PC-3 (cell line): Measurements from ENCODE around the gene PLEKHM3. TPM values are rescaled to one million over a fixed set of nuclear protein-coding genes. Genes with fewer than 3 reads are reported as not detected.
A peak's percentile ranks its signal among the peaks of the same experiment; 100 is the strongest.

Experiments
- ATAC-seq: fragments of 200-7000 bp; cut with Tn5 transposase; 2 replicates; pipeline ENCODE4 v1.9.1; 2020; ENCODE audit warnings: mild to moderate bottlenecking, moderate library complexity
- BruUV-seq: library from RNA; stranded (reverse); fragments of 400-500 nt; replicated peaks from 2 replicates; lab custom pipeline; 2021; lab: Mats Ljungman, UMichigan
- CTCF ChIA-PET: fragments of 300-600 bp; sonication (Branson Sonifier 250); formaldehyde crosslinking; loops from one replicate; lab custom pipeline; 2022; ENCODE audit warnings: antibody characterized with exemption; lab: Charles Lee
- POLR2A ChIA-PET: fragments of 300-600 bp; sonication (Branson Sonifier 250); formaldehyde crosslinking; loops from one replicate; lab custom pipeline; 2022; ENCODE audit warnings: antibody characterized with exemption; ENCODE audit not compliant: unreplicated experiment; lab: Charles Lee
- DNase-seq: peaks from one replicate; pipeline ENCODE4 v3.0.0-alpha.2; 2015
- H2AFZ ChIP-seq: fragments of 300-600 bp; sonication (generic); 2 replicates; pipeline ENCODE4 v1.6.0; 2016; ENCODE audit warnings: antibody characterized with exemption, low read length
- H3F3A ChIP-seq: fragments of 300-600 bp; sonication (generic); one replicate; pipeline ENCODE4 v1.6.0; 2017; ENCODE audit warnings: antibody characterized with exemption, low read length, control low read depth, mild to moderate bottlenecking; ENCODE audit not compliant: unreplicated experiment
- H3K27ac ChIP-seq: fragments of 300-600 bp; sonication (generic); 2 replicates; pipeline ENCODE4 v1.5.1; 2016; ENCODE audit warnings: mild to moderate bottlenecking, low read length
- H3K27me3 ChIP-seq: fragments of 300-600 bp; sonication (generic); 2 replicates; pipeline ENCODE4 v1.6.1; 2016; ENCODE audit warnings: low read length, mixed read lengths
- H3K36me3 ChIP-seq: fragments of 300-600 bp; sonication (generic); 2 replicates; pipeline ENCODE4 v1.6.1; 2016; ENCODE audit warnings: low read depth, mixed run types, low read length, mixed read lengths
- H3K4me1 ChIP-seq: fragments of 300-600 bp; sonication (generic); 2 replicates; pipeline ENCODE4 v1.5.1; 2016; ENCODE audit warnings: low read length; ENCODE audit not compliant: insufficient read depth
- H3K4me2 ChIP-seq: fragments of 300-600 bp; sonication (generic); 2 replicates; pipeline ENCODE4 v1.6.0; 2016; ENCODE audit warnings: low read length
- H3K4me3 ChIP-seq: fragments of 300-600 bp; sonication (generic); 2 replicates; pipeline ENCODE4 v1.5.1; 2016; ENCODE audit warnings: mild to moderate bottlenecking, low read length, mixed read lengths
- H3K79me2 ChIP-seq: fragments of 300-600 bp; sonication (generic); 2 replicates; pipeline ENCODE4 v1.6.1; 2017; ENCODE audit warnings: low read length, mixed read lengths
- H3K9ac ChIP-seq: fragments of 300-600 bp; sonication (generic); 2 replicates; pipeline ENCODE4 v1.6.0; 2016; ENCODE audit warnings: mild to moderate bottlenecking, low read length
- H3K9me2 ChIP-seq: fragments of 300-600 bp; sonication (generic); replicated peaks from 2 replicates; pipeline ENCODE4 v1.6.1; 2016; ENCODE audit warnings: mixed run types, low read length, mixed read lengths
- H3K9me3 ChIP-seq: fragments of 300-600 bp; sonication (generic); 2 replicates; pipeline ENCODE4 v1.6.1; 2016; ENCODE audit warnings: low read length, mixed read lengths
- H4K20me1 ChIP-seq: fragments of 300-600 bp; sonication (generic); 2 replicates; pipeline ENCODE4 v1.6.1; 2016; ENCODE audit warnings: low read length, mixed read lengths
- EZH2 ChIP-seq: fragments of 300-600 bp; sonication (generic); IDR thresholded peaks from one replicate; pipeline ENCODE4 v1.6.1; 2017; ENCODE audit warnings: antibody characterized with exemption, mild to moderate bottlenecking, low read length; ENCODE audit not compliant: unreplicated experiment
- EZH2phosphoT487 ChIP-seq: fragments of 300-600 bp; sonication (generic); IDR thresholded peaks from 2 replicates; pipeline ENCODE4 v1.6.1; 2018; ENCODE audit warnings: mild to moderate bottlenecking, antibody characterized with exemption, low read length, borderline replicate concordance
- intact Hi-C: fragments of 100-400 bp; cut with micrococcal nuclease; formaldehyde crosslinking; loops from 2 replicates; pipeline ENCODE4 v1.9.0; 2023
- total RNA-seq: library from RNA; depleted of rRNA; stranded (reverse); fragments of >200 nt; gene quantifications from 2 replicates; pipeline ENCODE4 v1.2.3, GENCODE V29; 2014
- TF ChIP-seq, protein P1 (sequence below): fragments of 300-600 bp; sonication (generic); conservative IDR thresholded peaks from 2 replicates; pipeline ENCODE4 v1.5.1; 2017; ENCODE audit warnings: antibody characterized with exemption, low read depth, mild to moderate bottlenecking, low read length

The PLEKHM3 gene
- total RNA-seq, 1 experiment from 2014 or later, result 5.9 TPM

DNA sequence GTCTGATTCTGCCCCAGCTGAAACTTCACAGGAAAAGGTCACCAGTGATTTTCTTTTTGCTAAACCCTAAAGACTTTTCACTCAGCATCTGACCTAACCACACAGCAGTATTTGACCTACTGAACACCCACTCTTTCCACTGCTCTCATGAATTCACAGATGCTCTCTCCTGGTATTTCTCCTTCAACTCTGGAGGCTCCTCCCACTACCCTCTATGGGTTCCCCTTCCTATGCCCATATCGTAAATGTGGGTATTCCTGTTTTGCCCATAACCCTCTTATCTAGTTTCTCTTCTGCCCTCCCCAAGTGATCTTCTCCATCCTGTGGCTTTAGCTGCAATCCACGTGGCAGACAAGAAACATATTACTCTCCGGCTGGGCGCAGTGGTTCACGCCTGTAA, 7.6 kb downstream of the PLEKHM3 start:
- H3K4me2 ChIP-seq, result no peak overlapping the region
- no peak for TF ChIP-seq EZH2
- TF ChIP-seq EZH2phosphoT487, result no peak
- TF ChIP-seq, protein P1, sequence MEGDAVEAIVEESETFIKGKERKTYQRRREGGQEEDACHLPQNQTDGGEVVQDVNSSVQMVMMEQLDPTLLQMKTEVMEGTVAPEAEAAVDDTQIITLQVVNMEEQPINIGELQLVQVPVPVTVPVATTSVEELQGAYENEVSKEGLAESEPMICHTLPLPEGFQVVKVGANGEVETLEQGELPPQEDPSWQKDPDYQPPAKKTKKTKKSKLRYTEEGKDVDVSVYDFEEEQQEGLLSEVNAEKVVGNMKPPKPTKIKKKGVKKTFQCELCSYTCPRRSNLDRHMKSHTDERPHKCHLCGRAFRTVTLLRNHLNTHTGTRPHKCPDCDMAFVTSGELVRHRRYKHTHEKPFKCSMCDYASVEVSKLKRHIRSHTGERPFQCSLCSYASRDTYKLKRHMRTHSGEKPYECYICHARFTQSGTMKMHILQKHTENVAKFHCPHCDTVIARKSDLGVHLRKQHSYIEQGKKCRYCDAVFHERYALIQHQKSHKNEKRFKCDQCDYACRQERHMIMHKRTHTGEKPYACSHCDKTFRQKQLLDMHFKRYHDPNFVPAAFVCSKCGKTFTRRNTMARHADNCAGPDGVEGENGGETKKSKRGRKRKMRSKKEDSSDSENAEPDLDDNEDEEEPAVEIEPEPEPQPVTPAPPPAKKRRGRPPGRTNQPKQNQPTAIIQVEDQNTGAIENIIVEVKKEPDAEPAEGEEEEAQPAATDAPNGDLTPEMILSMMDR, result no peak
- H3F3A ChIP-seq, result no peaks in the 10 kb centered on the region
- no peak overlapping the region for H3K27ac ChIP-seq
- intact Hi-C loops, result no loop called here
- no peak overlapping the region for H3K9ac ChIP-seq
- no peaks in the 10 kb centered on the region for H3K9me3 ChIP-seq
- no peak overlapping the region for H2AFZ ChIP-seq
- BruUV-seq, result no TSS peak
- peaks cover 2% of the 10 kb centered on the region for H3K79me2 ChIP-seq
- no peaks in the 10 kb centered on the region for H3K9me2 ChIP-seq
- no peak overlapping the region for H3K4me3 ChIP-seq
- peaks cover 26% of the 10 kb centered on the region for H3K4me1 ChIP-seq
- CTCF ChIA-PET, result no interaction called here
- H3K36me3 ChIP-seq, result no peaks in the 10 kb centered on the region
- ATAC-seq (no peak), DNase-seq (no peak)
- no peaks in the 10 kb centered on the region for H3K27me3 ChIP-seq
- H4K20me1 ChIP-seq, result no peaks in the 10 kb centered on the region
- POLR2A ChIA-PET, result interaction anchor here (0.6 kb wide), 1 partner anchor 306 kb away, joined by 3 read pairs; the partner anchor contains the start of gene CCNYL1

GRCh38 chr2:208015475-208015874, 9.9 kb downstream of the PLEKHM3 start:
- intact Hi-C loops, result no loop called here
- ATAC-seq (peak; percentile 66), DNase-seq (peak; percentile 45)
- no peaks in the 10 kb centered on the region for H3K9me2 ChIP-seq
- CTCF ChIA-PET, result no interaction called here
- H3K79me2 ChIP-seq, result peaks cover 5% of the 10 kb centered on the region
- peak overlapping the region; percentile 31 for H3K4me2 ChIP-seq
- H3K27ac ChIP-seq, result peak overlapping the region; percentile 73
- no TSS peak for BruUV-seq
- no peaks in the 10 kb centered on the region for H3K36me3 ChIP-seq
- no peak overlapping the region for H3K9ac ChIP-seq
- H3K4me1 ChIP-seq, result peaks cover 26% of the 10 kb centered on the region
- H3K9me3 ChIP-seq, result no peaks in the 10 kb centered on the region
- TF ChIP-seq, protein P1, result no peak
- no peak for TF ChIP-seq EZH2phosphoT487
- no peaks in the 10 kb centered on the region for H3K27me3 ChIP-seq
- no peak overlapping the region for H2AFZ ChIP-seq
- H3K4me3 ChIP-seq, result no peak overlapping the region
- H3F3A ChIP-seq, result no peaks in the 10 kb centered on the region
- no peaks in the 10 kb centered on the region for H4K20me1 ChIP-seq
- POLR2A ChIA-PET, result no interaction called here

GRCh38 chr2:208013285-208014178, 11.8 kb downstream of the PLEKHM3 start:
- H3K27ac ChIP-seq, result peak overlapping the region; percentile 73
- CTCF ChIA-PET, result no interaction called here
- H3K4me2 ChIP-seq, result peak overlapping the region; percentile 57
- no peaks in the 10 kb centered on the region for H3K36me3 ChIP-seq
- H3K9ac ChIP-seq, result no peak overlapping the region
- no TSS peak for BruUV-seq
- POLR2A ChIA-PET, result no interaction called here
- H4K20me1 ChIP-seq, result no peaks in the 10 kb centered on the region
- no peaks in the 10 kb centered on the region for H3F3A ChIP-seq
- ATAC-seq (peak; percentile 74), DNase-seq (peak; percentile 75)
- peaks cover 26% of the 10 kb centered on the region for H3K4me1 ChIP-seq
- TF ChIP-seq, protein P1, result no peak
- TF ChIP-seq EZH2, result no peak
- no peak for TF ChIP-seq EZH2phosphoT487
- H2AFZ ChIP-seq, result no peak overlapping the region
- no peaks in the 10 kb centered on the region for H3K9me2 ChIP-seq
- H3K9me3 ChIP-seq, result no peaks in the 10 kb centered on the region
- H3K79me2 ChIP-seq, result peaks cover 5% of the 10 kb centered on the region
- no peaks in the 10 kb centered on the region for H3K27me3 ChIP-seq
- no peak overlapping the region for H3K4me3 ChIP-seq
- intact Hi-C loops, result no loop called here
